Panc1 (cell line): Measurements from ENCODE around the gene CBFB. TPM values are rescaled to one million over a fixed set of nuclear protein-coding genes. Genes with fewer than 3 reads are reported as not detected.

Experiments used
- ATAC-seq: fragments of 200-7000 bp; cut with Tn5 transposase; 2 replicates; pipeline ENCODE4 v1.9.1; 2020; ENCODE audit warnings: mild to moderate bottlenecking, moderate library complexity
- BruUV-seq: library from RNA; stranded (reverse); fragments of 400-500 nt; replicated peaks from 2 replicates; lab custom pipeline; 2021; lab: Mats Ljungman, UMichigan
- CTCF ChIA-PET: fragments of 300-600 bp; sonication (Branson Sonifier 250); formaldehyde crosslinking; loops from one replicate; lab custom pipeline; 2022; ENCODE audit warnings: antibody characterized with exemption; lab: Charles Lee
- POLR2A ChIA-PET: fragments of 300-600 bp; sonication (Branson Sonifier 250); formaldehyde crosslinking; loops from one replicate; lab custom pipeline; 2022; ENCODE audit warnings: antibody characterized with exemption; lab: Charles Lee
- DNase-seq: peaks from one replicate; pipeline ENCODE4 v3.0.0-alpha.2; 2010; ENCODE audit warnings: low read depth, low spot score
- H3K27ac ChIP-seq: 2 replicates; pipeline ENCODE4 v1.5.1; 2011; ENCODE audit warnings: mild to moderate bottlenecking, low read length, inconsistent platforms
- H3K27me3 ChIP-seq: fragments of 200-500 bp; sonication (Bioruptor generic); 2 replicates; pipeline ENCODE4 v1.6.0; 2014; ENCODE audit warnings: low read length, inconsistent platforms; ENCODE audit not compliant: control insufficient read depth, insufficient read depth
- H3K36me3 ChIP-seq: fragments of 200-500 bp; sonication (Bioruptor generic); 2 replicates; pipeline ENCODE4 v1.5.1; 2014; ENCODE audit warnings: inconsistent platforms, mild to moderate bottlenecking, low read length, moderate library complexity; ENCODE audit not compliant: control insufficient read depth, insufficient read depth
- H3K4me1 ChIP-seq: 2 replicates; pipeline ENCODE4 v1.5.1; 2011; ENCODE audit warnings: inconsistent platforms, mild to moderate bottlenecking, low read length, moderate library complexity; ENCODE audit not compliant: control insufficient read depth, insufficient read depth
- H3K4me3 ChIP-seq, 2 experiments: 2 replicates each; pipeline ENCODE4 v1.5.1; 2011 to 2012; ENCODE audit warnings: low read depth in 2 of 2, low read length in 2 of 2, mild to moderate bottlenecking in 2 of 2, inconsistent platforms in 1 of 2, moderate library complexity in 1 of 2
- H3K9me3 ChIP-seq: fragments of 200-500 bp; sonication (Bioruptor generic); 2 replicates; pipeline ENCODE4 v1.5.1; 2014; ENCODE audit warnings: low read depth, mild to moderate bottlenecking, inconsistent platforms, low read length, moderate library complexity; ENCODE audit not compliant: control insufficient read depth, insufficient read depth
- CTCF ChIP-seq: fragments of 450-650 bp; IDR thresholded peaks from 2 replicates; pipeline ENCODE4 v1.5.1; 2017; ENCODE audit warnings: mild to moderate bottlenecking
- POLR2AphosphoS5 ChIP-seq: IDR thresholded peaks from 2 replicates; pipeline ENCODE4 v1.6.1; 2012; ENCODE audit warnings: mild to moderate bottlenecking, low read depth, low read length, moderate library complexity
- REST ChIP-seq, 2 experiments: IDR thresholded peaks; 2 replicates each; pipeline ENCODE4 v1.6.1; 2011 to 2012; ENCODE audit warnings: low read depth in 2 of 2, control low read depth in 1 of 2, low read length in 1 of 2, mild to moderate bottlenecking in 1 of 2, moderate library complexity in 1 of 2; ENCODE audit not compliant: insufficient read depth in 1 of 2
- SIN3A ChIP-seq: IDR thresholded peaks from 2 replicates; pipeline ENCODE4 v1.6.1; 2012; ENCODE audit warnings: low read depth, mild to moderate bottlenecking, low read length, moderate library complexity, borderline replicate concordance; ENCODE audit not compliant: insufficient read depth
- in situ Hi-C: cut with HindIII; loops from 2 replicates; pipeline ENCODE4 v1.10.0; 2016; ENCODE audit warnings: low sequenced_read_pairs, low pct_unique_long_range_greater_than_20kb
- intact Hi-C: fragments of 100-400 bp; cut with micrococcal nuclease; formaldehyde crosslinking; loops from one replicate; pipeline ENCODE4 v1.10.0; 2022; ENCODE audit not compliant: unreplicated experiment
- total RNA-seq: library from RNA; stranded (reverse); gene quantifications from one replicate; pipeline ENCODE4 v1.2.1, GENCODE V29; 2021; ENCODE audit not compliant: unreplicated experiment

Gene CBFB
- total RNA-seq, 1 experiment from 2014 or later = 66.4 TPM

- H3K27me3 ChIP-seq = no peaks in the 10 kb centered on the region
- no peak overlapping the region for H3K4me3 ChIP-seq
- CTCF ChIA-PET = no interaction called here
- no TSS peak for BruUV-seq
- no peak for TF ChIP-seq SIN3A
- POLR2A ChIA-PET = no interaction called here
- no peaks in the 10 kb centered on the region for H3K9me3 ChIP-seq
- H3K27ac ChIP-seq = no peak overlapping the region
- in situ Hi-C loops = no loop called here
- ATAC-seq (no peak), DNase-seq (no peak)
- peaks cover 8% of the 10 kb centered on the region; the same call in 1 of the 2 replicates for H3K36me3 ChIP-seq
- no peaks in the 10 kb centered on the region for H3K4me1 ChIP-seq
- intact Hi-C loops = no loop called here
Observed at GRCh38 chr16:67098599-67098998, 69.7 kb downstream of the CBFB start.

GRCh38 chr16:67100569-67101310, 71.8 kb downstream of the CBFB start:
- H3K4me1 ChIP-seq = no peaks in the 10 kb centered on the region
- ChIA-PET CTCF (interaction anchor here (0.8 kb wide), 1 partner anchor 34 kb away, joined by 3 read pairs; no protein-coding TSS in a partner anchor), POLR2A (no interaction called here)
- TF ChIP-seq CTCF = peak; percentile 25; the same call in 1 of the 2 replicates
- no peak for TF ChIP-seq POLR2AphosphoS5
- DNase-seq = no peak
- in situ Hi-C loops (no loop called here), intact Hi-C loops (loop anchor here (10.0 kb wide), 1 partner anchor 126 kb away; no protein-coding TSS in a partner anchor)
- H3K9me3 ChIP-seq = no peaks in the 10 kb centered on the region
- BruUV-seq = no TSS peak
- H3K27me3 ChIP-seq = no peaks in the 10 kb centered on the region
- no peak for ATAC-seq
- no peak overlapping the region for H3K4me3 ChIP-seq
- H3K27ac ChIP-seq = no peak overlapping the region
- peaks cover 8% of the 10 kb centered on the region; the same call in 1 of the 2 replicates for H3K36me3 ChIP-seq

- POLR2A ChIA-PET = interaction anchor here (0.6 kb wide), 1 partner anchor 53 kb away, joined by 4 read pairs; no protein-coding TSS in a partner anchor
Observed at GRCh38 chr16:67101311-67102082, 72.5 kb downstream of the CBFB start.

More at GRCh38 chr16:67101311-67102082, 72.5 kb downstream of the CBFB start:
- peaks cover 8% of the 10 kb centered on the region; the same call in 1 of the 2 replicates for H3K36me3 ChIP-seq
- H3K27me3 ChIP-seq = no peaks in the 10 kb centered on the region
- in situ Hi-C loops = no loop called here
- CTCF ChIA-PET = no interaction called here
- no peak overlapping the region for H3K4me3 ChIP-seq
- intact Hi-C loops = loop anchor here (1.0 to 10.0 kb wide), 2 partner anchors 18 to 127 kb away; no protein-coding TSS in a partner anchor
- no peak for ATAC-seq
- DNase-seq = no peak
- no peak for TF ChIP-seq REST (IDR thresholded peaks at IDR 0.05; ENCODE audit: insufficient read depth in 1 of 2, low read depth in 2 of 2, low read length in 1 of 2)
- TF ChIP-seq CTCF = peak; percentile 5; the same call in 1 of the 2 replicates
- no peak overlapping the region for H3K27ac ChIP-seq
- BruUV-seq = no TSS peak
- H3K4me1 ChIP-seq = no peaks in the 10 kb centered on the region
- no peaks in the 10 kb centered on the region for H3K9me3 ChIP-seq
